Prostate gland (tissue), 2 donors: ENCODE results near the gene BDNF.

Experiments used
- POLR2A ChIP-seq: fragments of 450-650 bp; IDR thresholded peaks from one replicate; pipeline ENCODE4 v1.6.1; 2016; ENCODE audit warnings: antibody characterized with exemption, mild to moderate bottlenecking
- POLR2AphosphoS5 ChIP-seq: sonication (generic); formaldehyde crosslinking; IDR thresholded peaks from one replicate; pipeline ENCODE4 v1.6.1; 2017; ENCODE audit warnings: antibody characterized with exemption
- TF ChIP-seq, protein P1 (sequence below), 4 experiments: fragments of 200-600 bp in 2 of 4; fragments of 450-650 bp in 2 of 4; sonication (generic) in 2 of 4; IDR thresholded peaks; 1 replicate in 3 of 4; 2 replicates in 1 of 4; pipeline ENCODE4 v1.5.1; 2016 to 2019; ENCODE audit warnings: antibody characterized with exemption in 4 of 4, mild to moderate bottlenecking in 2 of 4, moderate library complexity in 2 of 4

DNA sequence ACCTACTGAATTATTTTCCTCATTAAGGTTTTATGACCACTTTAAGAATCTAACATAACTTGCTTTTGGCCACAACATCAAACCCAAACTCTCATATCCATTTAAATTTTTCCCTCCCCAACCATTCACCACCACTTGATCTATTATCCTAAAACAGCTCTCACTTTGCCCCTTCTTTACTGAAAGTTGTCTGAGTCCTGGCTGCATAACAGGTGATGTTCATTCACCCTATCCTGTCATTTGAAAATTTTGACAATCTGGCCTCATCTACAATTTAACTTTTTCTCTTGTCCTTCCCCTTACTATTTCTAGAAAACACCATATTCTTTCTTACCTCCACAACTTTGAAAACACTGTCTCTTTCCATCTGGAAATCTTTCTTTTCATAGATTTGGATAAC lies 89.3 kb downstream of the BDNF start:
- TF ChIP-seq, protein P1, sequence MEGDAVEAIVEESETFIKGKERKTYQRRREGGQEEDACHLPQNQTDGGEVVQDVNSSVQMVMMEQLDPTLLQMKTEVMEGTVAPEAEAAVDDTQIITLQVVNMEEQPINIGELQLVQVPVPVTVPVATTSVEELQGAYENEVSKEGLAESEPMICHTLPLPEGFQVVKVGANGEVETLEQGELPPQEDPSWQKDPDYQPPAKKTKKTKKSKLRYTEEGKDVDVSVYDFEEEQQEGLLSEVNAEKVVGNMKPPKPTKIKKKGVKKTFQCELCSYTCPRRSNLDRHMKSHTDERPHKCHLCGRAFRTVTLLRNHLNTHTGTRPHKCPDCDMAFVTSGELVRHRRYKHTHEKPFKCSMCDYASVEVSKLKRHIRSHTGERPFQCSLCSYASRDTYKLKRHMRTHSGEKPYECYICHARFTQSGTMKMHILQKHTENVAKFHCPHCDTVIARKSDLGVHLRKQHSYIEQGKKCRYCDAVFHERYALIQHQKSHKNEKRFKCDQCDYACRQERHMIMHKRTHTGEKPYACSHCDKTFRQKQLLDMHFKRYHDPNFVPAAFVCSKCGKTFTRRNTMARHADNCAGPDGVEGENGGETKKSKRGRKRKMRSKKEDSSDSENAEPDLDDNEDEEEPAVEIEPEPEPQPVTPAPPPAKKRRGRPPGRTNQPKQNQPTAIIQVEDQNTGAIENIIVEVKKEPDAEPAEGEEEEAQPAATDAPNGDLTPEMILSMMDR (IDR thresholded peaks at IDR 0.05), result no peak
- TF ChIP-seq POLR2A (no peak), POLR2AphosphoS5 (no peak)
